Activated CD8-positive, alpha-beta memory T cell treated with anti-CD3 and anti-CD28 coated beads for 4 hours (primary cell): ENCODE results near the gene LRRC32.
"Not testable (repeated sequence)": the region's sequence is repeated elsewhere in the genome, so short reads cannot be mapped to it uniquely, and the experiment has no call there.

ENCODE experiments used
- DNase-seq, 2 donors: peaks; one replicate each; pipeline ENCODE4 v3.0.0-alpha.2; 2020; ENCODE audit warnings: low read depth in 2 of 2

Gene LRRC32

DNA sequence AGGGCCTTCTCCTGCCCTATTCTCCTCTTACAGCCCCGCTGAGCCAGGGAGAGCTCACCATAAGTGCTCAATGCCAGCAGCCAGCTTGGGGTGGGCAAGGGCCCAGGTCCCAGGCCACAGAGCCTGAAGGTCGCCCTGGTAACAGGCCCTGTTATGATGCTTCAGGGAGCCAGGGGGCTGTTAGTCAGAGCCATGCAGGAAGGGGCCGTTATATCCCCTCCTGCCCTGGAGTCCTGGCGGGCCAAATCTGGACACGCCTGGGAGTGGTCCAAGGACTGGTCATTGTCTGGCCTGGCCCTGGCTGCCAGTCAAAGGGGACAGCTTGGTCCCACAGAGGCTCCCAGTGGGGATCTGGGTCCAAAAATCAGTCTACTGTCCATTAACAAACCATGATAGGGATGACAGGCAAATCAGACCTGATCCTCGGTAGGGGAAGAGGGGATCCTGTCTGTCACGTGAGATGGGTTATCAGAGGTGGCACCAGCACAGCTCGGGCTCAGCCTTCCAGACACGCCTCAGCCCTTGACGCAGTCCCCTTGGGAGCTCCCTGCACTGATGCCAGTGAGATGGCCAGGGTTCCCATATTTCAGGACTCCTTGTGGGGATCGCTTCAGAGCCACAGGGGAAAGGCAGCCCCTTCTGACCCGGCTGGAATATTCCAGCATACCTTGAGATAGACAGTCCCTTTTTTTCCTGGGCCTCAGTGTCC lies 55.9 kb downstream of the LRRC32 start:
- DNase-seq: no peak

DNA sequence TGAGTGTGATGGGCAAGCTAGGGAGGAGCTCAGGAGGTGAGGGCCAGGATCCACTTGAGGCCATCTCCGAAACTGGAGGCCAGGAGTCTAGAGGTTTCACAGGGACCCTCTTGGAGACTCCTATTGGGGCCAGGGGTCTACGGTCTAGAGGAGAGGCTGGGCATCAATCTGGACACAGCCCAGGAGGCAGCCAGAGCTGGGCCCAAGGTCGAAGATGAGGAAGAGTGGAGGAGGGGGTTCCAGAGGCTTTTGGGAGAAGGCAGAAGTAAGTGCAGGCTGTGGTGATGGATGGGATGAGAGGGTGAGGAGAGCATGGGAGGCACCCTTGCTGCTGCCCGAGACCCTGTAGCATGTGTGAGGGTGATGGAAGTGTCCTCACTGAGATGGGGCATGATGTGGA lies 56.6 kb downstream of the LRRC32 start:
- DNase-seq: no peak

DNA sequence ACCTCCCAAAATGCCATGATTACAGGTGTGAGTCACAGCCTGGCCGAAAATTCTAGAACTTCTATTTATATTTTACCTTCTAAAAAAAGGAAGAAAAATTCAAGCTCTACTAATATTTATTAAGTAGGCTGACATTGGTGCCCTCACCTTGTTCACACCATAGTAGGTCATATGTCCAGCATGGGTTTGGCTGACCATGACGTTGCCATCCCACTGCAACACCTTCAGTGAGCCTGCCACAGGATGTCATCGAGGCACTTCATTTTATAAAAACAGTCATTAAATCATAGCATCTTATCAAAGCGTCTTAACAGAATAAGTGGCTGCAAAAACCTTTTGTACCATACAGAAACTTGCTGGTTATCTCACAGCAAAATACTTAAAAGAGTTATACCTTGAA lies 58.3 kb downstream of the LRRC32 start:
- DNase-seq: no peak

DNA sequence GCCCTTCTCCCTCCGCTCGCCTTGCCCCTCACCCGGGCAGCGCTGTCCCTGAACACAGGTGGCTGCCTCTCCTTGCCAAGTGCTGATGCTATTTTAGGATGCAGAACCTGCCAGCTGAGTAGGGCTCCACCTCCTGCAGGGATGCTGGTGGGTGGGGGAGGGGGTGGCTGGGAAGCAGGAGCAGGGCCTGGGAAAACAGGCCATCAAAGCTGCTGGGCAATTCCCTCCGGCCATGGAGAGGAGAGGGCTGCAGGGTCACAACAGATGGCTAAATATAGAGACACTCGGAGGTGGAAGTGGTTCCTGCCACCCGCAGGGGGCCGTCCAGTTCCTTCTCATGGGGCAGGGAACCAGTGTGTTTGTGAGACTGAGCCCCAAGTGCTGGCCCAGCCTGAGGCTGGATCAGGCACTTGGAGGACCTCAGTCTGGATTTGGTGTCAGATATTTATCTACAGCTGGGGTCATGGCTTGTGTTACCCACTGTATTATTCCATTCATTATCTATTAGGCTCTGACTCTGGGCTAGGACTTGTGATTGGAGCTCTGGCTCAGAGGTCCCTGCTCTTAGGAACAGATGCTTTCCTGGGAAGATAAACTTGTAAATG lies 59.6 kb downstream of the LRRC32 start:
- no peak for DNase-seq

DNA sequence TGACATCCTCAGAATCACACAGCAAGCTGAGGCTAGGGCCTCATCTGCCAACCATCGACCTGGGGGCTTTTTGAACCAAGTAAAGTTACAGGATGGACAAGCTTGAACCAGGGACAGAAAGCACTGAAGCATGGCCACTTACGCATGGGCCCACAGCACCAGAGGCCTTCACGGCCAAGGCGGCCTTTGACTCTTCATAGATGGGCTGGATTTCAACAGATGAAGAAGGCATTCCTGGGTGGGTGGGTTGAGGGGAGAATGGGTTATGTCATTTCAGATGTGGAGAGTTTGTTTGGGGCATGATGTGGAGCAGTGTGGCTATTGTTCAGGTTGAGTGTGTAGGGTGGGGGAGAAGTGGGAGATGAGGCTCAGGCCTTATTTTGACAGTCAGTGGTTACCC lies 60.2 kb downstream of the LRRC32 start:
- DNase-seq: no peak

DNA sequence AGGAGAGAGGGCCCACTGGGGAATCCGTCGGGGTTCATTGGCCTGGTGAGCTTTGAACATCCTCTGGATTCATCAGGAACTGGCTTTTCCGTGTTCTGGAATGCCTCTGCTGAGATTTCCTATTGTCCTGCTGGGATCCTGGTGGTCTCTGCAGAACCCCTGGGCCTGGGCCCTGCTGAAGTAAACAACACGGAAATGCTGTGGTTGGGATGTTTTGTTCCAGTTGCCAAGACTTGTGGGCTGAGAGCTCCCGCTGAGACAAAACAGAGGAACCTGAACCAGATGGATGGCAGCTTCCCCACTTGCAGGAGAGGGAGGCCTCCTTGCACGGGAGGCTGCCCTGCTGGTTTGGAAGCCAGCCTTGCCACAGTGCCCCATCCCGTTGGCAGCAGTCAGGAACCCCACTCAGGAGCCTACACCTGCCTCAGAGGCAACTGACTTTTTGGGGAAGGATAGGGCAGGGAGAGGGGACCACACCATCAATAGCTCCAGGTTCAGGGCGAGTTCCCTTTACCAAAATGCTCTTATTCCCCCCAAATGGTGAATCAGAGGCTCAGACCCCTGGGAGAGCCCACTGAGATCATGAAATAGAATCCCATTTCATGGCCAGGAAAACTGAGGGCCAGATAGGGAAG lies 60.7 kb downstream of the LRRC32 start:
- no peak for DNase-seq

DNA sequence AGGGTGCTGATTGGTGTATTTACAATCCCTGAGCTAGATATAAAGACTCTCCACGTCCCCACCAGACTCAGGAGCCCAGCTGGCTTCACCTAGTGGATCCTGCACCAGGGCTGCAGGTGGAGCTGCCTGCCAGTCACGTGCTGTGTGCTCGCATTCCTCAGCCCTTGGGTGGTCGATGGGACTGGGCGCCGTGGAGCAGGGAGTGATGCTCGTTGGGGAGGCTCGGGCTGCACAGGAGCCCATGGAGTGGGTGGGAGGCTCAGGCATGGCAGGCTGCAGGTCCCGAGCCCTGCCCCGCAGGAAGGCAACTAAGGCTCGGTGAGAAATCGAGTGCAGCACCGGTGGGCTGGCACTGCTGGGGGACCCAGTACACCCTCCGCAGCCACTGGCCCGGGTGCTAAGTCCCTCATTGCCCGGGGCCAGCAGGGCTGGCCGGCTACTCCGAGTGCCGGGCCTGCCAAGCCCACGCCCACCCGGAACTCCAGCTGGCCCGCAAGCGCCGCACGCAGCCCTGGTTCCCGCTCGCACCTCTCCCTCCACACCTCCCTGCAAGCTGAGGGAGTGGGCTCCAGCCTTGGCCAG lies 61.6 kb downstream of the LRRC32 start:
- not testable (repeated sequence) for DNase-seq

DNA sequence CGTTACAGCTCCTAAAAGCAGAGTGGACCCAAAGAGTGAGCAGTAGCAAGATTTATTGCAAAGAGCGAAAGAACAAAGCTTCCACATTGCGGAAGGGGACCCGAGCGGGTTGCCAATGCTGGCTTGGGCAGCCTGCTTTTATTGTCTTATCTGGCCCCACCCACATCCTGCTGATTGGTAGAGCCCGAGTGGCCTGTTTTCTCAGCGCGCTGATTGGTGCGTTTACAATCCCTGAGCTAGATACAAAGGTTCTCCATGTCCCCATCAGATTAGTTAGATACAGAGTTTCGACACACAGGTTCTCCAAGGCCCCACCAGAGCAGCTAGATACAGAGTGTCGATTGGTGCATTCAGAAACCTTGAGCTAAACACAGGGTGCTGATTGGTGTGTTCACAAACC lies 62.3 kb downstream of the LRRC32 start:
- not testable (repeated sequence) for DNase-seq
